NCI-H146 treated with DMSO at 0.1 percent for 48 hours (cell line): ENCODE results near the gene MIGA2.
A peak's percentile ranks its signal among the peaks of the same experiment; 100 is the strongest.
"Not testable (repeated sequence)": the region's sequence is repeated elsewhere in the genome, so short reads cannot be mapped to it uniquely, and the experiment has no call there.

Experiments used
- DNase-seq: peaks from one replicate; lab custom pipeline; 2025; ENCODE audit not compliant: unreplicated experiment; lab: John Stamatoyannopoulos, UW

MIGA2 gene

GRCh38 chr9:129036241-129036922 lies at the start of gene MIGA2:
MIGA2 (plus strand) TSS chr9:129036626; CDS start chr9:129040595, 3,969 bp downstream.
- DNase-seq, result peak; percentile 96

GRCh38 chr9:128986671-128987070 lies 49.8 kb upstream of the MIGA2 start:
- DNase-seq, result no peak

GRCh38 chr9:128987805-128988204 lies 48.6 kb upstream of the MIGA2 start:
- DNase-seq, result no peak

GRCh38 chr9:128992995-128993394 lies 43.4 kb upstream of the MIGA2 start:
- DNase-seq, result no peak

- no peak for DNase-seq
These were observed 40.6 kb upstream of the MIGA2 start for GRCh38 chr9:128995791-128996190.

GRCh38 chr9:128998462-128998861 lies 38.0 kb upstream of the MIGA2 start:
- no peak for DNase-seq

GRCh38 chr9:128999581-129000206 lies 36.7 kb upstream of the MIGA2 start:
- DNase-seq, result no peak

- no peak for DNase-seq
These were observed 34.7 kb upstream of the MIGA2 start for GRCh38 chr9:129001504-129002325.

- DNase-seq, result no peak
These were observed 33.4 kb upstream of the MIGA2 start for GRCh38 chr9:129002992-129003391.

- DNase-seq, result not testable (repeated sequence)
These were observed 32.3 kb upstream of the MIGA2 start for GRCh38 chr9:129004173-129004572.

GRCh38 chr9:129005336-129005997 lies 31.0 kb upstream of the MIGA2 start:
- no peak for DNase-seq

GRCh38 chr9:129006328-129007034 lies 29.9 kb upstream of the MIGA2 start:
- peak; percentile 9 for DNase-seq

GRCh38 chr9:129007035-129007765 lies 29.2 kb upstream of the MIGA2 start:
- no peak for DNase-seq

GRCh38 chr9:129007766-129008468 lies 28.5 kb upstream of the MIGA2 start:
- DNase-seq, result no peak

GRCh38 chr9:129008469-129008965 lies 27.9 kb upstream of the MIGA2 start:
- no peak for DNase-seq

GRCh38 chr9:129008986-129009583 lies 27.3 kb upstream of the MIGA2 start:
- DNase-seq, result no peak

- no peak for DNase-seq
These were observed 26.8 kb upstream of the MIGA2 start for GRCh38 chr9:129009584-129010141.

- DNase-seq, result no peak
These were observed 26.0 kb upstream of the MIGA2 start for GRCh38 chr9:129010267-129010975.
